Activated naive CD8-positive, alpha-beta T cell treated with anti-CD3 and anti-CD28 coated beads, Interleukin-2, amount 50 U/mL, for 24 hours (primary cell): ENCODE results near the gene PAX2.

Experiments
- ATAC-seq: fragments of 150-1000 bp; cut with Tn5 transposase; one replicate; pipeline ENCODE4 v1.10.0; 2021
- DNase-seq: peaks from one replicate; pipeline ENCODE4 v3.0.0; 2021
- H3K27ac Mint-ChIP-seq: one replicate; pipeline ENCODE4 v1.8.0; 2021; ENCODE audit warnings: mild to moderate bottlenecking, mixed read lengths
- H3K27me3 Mint-ChIP-seq: one replicate; pipeline ENCODE4 v1.8.0; 2021; ENCODE audit warnings: mixed read lengths
- H3K36me3 Mint-ChIP-seq: one replicate; pipeline ENCODE4 v1.8.0; 2021; ENCODE audit warnings: low read depth, mixed read lengths
- H3K4me1 Mint-ChIP-seq: one replicate; pipeline ENCODE4 v1.8.0; 2021; ENCODE audit warnings: mixed read lengths
- H3K4me3 Mint-ChIP-seq: one replicate; pipeline ENCODE4 v1.8.0; 2021; ENCODE audit warnings: mild to moderate bottlenecking, moderate library complexity, mixed read lengths
- H3K9me3 Mint-ChIP-seq: one replicate; pipeline ENCODE4 v1.8.0; 2021; ENCODE audit warnings: mixed read lengths

PAX2 gene

DNA sequence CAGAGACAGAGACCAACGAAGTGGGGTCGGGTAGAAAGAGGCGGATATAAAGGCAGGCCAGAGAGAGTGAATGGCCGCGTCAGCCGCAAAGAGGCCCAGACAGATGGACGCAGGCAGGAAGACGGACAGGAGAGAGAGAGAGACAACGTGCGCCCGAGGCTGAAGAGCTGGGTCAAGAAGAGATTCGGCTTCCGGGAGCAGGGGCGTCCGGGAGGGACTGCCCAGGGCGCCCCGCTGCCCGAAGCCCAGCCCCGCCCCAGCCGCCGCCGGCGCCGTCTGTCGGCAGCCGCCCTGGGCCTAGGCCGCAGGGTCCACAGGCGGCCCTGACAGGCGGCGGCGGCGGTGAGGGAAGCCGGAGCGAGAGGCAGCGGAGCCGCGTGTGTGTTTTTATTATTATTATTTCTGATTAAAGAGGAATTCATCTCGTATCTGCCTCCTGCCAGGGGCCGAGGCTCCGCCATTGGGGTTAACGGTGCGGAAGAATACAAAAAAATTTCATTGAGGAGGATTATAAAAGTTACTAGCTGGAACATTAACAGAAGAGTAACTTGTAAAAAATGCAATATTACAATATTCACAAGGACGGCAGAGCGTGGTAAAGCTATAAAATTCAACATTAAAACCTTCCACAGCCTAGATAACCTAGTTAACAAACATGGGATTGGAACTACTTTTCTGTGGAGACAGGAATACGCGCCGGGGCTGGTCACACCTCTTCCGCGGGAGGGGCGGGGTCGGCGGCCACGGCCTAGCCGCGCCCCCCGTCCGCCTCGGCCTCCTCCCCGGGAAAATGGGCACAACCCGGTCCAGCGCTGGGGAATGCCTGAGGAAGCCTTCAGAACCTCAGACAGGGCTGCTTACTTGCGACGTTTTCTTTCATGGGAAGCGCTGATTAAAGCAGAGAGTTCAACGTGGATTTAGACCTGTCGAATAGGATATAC lies 29.7 kb upstream of the PAX2 start:
- no peak for DNase-seq
- no peak overlapping the region for H3K27ac Mint-ChIP-seq
- peak overlapping the region; percentile 48 for H3K4me3 Mint-ChIP-seq
- H3K4me1 Mint-ChIP-seq = peaks cover 4% of the 10 kb centered on the region
- no peaks in the 10 kb centered on the region for H3K36me3 Mint-ChIP-seq
- ATAC-seq = no peak
- H3K9me3 Mint-ChIP-seq = no peaks in the 10 kb centered on the region
- peaks cover 87% of the 10 kb centered on the region for H3K27me3 Mint-ChIP-seq

DNA sequence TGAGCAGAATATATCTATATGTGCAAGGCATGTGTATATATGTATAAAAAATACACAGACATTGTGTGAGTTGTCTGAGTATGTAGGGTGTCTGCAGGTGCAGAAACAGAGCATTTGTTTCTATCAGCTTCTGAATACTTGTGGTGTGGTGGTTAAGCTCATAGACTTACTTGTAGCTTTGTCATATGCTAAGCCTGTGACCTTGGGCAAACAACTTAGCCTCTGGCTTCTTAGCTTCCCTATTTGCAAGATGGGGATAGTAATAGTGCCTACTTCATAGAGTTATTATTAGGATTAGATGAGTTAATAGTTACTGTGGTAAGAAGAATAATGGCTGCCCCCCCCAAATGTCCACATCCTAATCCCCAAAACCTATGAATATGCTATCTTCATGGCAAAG lies 28.2 kb upstream of the PAX2 start:
- H3K36me3 Mint-ChIP-seq = no peaks in the 10 kb centered on the region
- DNase-seq (no peak), ATAC-seq (no peak)
- H3K4me3 Mint-ChIP-seq = no peak overlapping the region
- peaks cover 85% of the 10 kb centered on the region for H3K27me3 Mint-ChIP-seq
- H3K9me3 Mint-ChIP-seq = no peaks in the 10 kb centered on the region
- peaks cover 4% of the 10 kb centered on the region for H3K4me1 Mint-ChIP-seq
- no peak overlapping the region for H3K27ac Mint-ChIP-seq

DNA sequence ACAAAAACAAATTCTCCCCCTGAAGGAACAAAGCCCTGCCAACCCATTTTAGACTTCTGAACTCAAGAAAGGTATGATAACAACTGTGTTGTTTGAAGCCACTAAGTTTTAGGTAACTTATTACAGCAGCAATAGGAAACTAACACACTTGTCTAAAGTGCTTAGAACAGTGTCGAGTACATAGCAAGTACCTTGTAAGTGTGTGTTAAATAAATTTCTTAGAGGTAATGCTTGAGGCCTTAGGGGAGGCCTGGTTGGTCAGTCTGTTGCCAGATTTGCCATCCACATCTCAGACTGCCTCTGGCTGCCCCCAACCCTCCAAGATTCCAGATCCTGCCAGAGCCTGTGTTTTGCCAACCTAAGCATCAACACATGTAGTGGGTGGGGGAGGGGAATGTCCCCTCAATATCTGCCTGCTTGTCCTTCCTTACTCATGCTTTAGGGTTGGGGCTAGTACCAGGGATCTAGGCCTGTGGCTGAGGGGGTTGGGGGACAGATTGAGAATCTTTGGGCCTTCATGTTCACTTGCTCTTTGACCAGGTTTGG lies 27.1 kb upstream of the PAX2 start:
- peaks cover 4% of the 10 kb centered on the region for H3K4me1 Mint-ChIP-seq
- H3K4me3 Mint-ChIP-seq = no peak overlapping the region
- no peaks in the 10 kb centered on the region for H3K9me3 Mint-ChIP-seq
- ATAC-seq = no peak
- no peak overlapping the region for H3K27ac Mint-ChIP-seq
- no peak for DNase-seq
- H3K36me3 Mint-ChIP-seq = no peaks in the 10 kb centered on the region
- peaks cover 84% of the 10 kb centered on the region for H3K27me3 Mint-ChIP-seq

DNA sequence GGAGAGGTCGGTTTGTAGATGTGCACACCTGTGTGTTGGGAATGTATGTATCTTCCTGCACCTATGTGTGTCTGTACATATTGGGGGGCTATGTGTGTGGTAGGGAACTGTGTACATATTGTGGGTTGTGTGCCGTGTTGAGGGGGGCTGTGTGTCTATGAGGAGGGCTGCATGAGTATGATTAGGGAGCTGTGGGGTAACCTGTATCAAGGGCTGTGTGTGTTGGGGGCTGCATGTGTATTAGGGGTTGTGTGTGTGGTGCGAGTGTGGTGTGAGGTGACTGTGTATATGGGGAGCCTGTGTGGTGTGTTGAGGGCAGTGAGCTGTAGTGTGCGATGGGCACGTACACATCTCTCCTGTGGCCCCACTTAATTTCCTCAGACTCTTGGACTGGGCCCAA lies 22.2 kb upstream of the PAX2 start:
- Mint-ChIP-seq H3K27me3 (peaks cover 84% of the 10 kb centered on the region), H3K4me3 (no peak overlapping the region), H3K27ac (no peak overlapping the region)

DNA sequence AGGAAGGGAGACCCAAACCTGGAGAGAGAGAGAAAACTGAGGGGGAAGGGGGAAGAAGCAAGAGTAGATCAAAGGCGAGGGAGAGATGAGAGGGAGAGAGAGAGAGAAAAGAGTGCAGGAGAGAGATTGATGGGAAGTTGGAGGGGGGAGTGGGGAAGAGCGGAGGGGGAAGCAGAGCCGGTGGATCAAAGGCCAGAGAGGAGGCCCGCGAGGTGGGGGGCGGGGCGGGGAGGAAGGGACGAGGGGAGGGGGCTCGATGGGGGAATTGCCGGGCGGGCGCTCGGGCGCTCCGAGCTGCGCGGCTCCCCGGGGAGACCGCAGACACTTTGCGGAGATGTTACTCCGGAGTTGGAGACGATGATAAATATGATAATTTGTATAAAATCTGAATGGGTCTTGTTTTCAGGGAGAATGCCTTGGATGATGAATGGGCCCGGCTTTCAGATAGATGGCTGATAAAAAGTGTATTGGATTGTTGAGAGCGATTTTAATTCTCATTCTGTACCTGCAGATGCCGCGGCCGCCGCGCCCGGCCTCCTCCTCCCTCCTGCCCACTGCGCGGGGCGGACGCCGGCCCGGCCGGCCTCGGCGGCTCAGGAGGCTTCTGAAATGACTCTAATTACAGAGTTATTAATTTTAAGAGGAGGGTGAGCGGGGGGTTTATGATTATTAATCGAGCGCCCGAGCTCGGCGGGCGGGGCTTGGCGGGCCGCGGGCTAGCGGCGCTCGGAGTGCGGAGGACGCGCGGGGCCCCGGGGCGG lies 21.4 kb upstream of the PAX2 start:
- DNase-seq (no peak), ATAC-seq (no peak)
- no peaks in the 10 kb centered on the region for H3K36me3 Mint-ChIP-seq
- H3K4me1 Mint-ChIP-seq = peaks cover 8% of the 10 kb centered on the region
- H3K4me3 Mint-ChIP-seq = no peak overlapping the region
- no peaks in the 10 kb centered on the region for H3K9me3 Mint-ChIP-seq
- H3K27me3 Mint-ChIP-seq = peaks cover 84% of the 10 kb centered on the region
- H3K27ac Mint-ChIP-seq = no peak overlapping the region

More for the DNA sequence above, 22.2 kb upstream of the PAX2 start:
- no peak for DNase-seq
- Mint-ChIP-seq H3K9me3 (no peaks in the 10 kb centered on the region), H3K36me3 (no peaks in the 10 kb centered on the region), H3K4me1 (peaks cover 3% of the 10 kb centered on the region)
- no peak for ATAC-seq

DNA sequence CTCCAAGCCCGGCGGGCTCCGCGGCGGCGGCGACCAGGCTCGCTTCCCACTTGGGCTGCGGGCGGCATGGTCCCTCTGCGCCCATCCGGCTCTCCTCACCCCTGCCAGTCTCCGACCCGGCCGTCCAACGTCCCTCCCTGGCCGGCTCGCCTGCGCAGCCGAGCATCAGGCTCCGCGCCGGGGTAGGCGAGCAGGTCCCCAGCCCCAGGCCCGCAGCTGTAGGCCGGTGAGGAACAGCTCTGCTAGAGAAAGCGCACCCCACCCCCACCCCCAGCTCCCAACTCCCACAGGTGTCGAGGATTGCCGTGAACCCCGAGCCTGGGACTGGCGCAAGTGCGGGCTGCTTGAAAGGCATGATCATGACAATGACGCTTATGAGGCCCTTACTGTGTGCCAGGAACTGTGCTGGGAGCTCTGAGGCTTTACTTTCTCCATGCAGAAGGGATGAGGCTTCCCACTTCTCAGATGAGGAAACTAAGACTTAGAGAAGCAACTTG lies 20.8 kb upstream of the PAX2 start:
- Mint-ChIP-seq H3K9me3 (no peaks in the 10 kb centered on the region), H3K27ac (no peak overlapping the region), H3K27me3 (peaks cover 84% of the 10 kb centered on the region), H3K36me3 (no peaks in the 10 kb centered on the region), H3K4me1 (peaks cover 10% of the 10 kb centered on the region), H3K4me3 (no peak overlapping the region)
- ATAC-seq (no peak), DNase-seq (no peak)

DNA sequence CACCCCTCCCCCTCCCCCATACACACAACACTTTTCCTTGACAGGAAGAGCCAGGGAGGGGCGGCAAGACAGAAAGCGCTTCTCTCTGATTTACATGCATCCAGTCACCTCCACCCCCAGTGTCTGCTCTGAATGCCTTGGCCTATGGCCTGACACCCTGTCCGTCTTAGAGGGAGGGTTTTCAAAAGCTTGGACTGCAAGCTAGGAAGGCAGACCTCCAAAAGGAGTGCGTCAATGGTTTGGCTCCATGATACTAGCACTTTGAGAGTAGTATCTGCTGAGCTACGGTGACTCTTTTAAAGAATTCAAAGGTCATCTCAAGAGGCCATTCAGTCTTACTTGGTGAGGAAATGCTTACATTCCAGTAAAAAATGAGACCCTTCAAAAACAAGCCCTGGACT lies 20.3 kb upstream of the PAX2 start:
- H3K27ac Mint-ChIP-seq = no peak overlapping the region
- no peak overlapping the region for H3K4me3 Mint-ChIP-seq
- no peak for ATAC-seq
- no peaks in the 10 kb centered on the region for H3K9me3 Mint-ChIP-seq
- H3K36me3 Mint-ChIP-seq = no peaks in the 10 kb centered on the region
- no peak for DNase-seq
- H3K27me3 Mint-ChIP-seq = peaks cover 83% of the 10 kb centered on the region
- peaks cover 11% of the 10 kb centered on the region for H3K4me1 Mint-ChIP-seq

DNA sequence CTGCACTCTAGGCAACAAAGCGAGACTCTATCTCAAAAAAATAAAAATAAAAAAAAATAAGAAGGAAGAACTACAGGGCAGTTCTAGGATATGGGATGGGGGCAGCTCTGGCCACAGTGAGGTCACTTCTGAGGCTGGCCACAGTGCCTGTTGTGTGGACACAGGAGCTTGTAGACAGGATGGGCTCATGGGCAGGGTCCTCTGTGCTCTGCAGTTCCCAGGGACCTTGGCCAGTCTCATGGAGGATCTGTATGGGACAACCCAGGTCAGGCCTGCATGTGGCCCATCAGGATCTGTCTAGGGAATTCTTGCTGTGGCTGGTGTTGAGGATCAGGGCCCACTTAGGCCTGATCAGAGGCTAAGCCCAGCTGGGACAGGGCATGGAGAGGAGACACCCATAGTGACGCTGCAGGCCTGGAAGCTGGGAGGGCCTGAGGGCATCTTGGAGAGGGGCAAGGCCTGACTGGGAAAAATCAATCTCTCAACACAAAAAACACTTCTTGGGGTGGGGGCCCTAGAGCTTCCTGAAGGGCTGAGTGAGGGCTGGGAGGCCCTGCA lies 19.4 kb upstream of the PAX2 start:
- ATAC-seq (no peak), DNase-seq (no peak)
- Mint-ChIP-seq H3K4me1 (peaks cover 18% of the 10 kb centered on the region), H3K4me3 (no peak overlapping the region), H3K9me3 (no peaks in the 10 kb centered on the region), H3K27ac (no peak overlapping the region), H3K36me3 (no peaks in the 10 kb centered on the region), H3K27me3 (peaks cover 82% of the 10 kb centered on the region)

DNA sequence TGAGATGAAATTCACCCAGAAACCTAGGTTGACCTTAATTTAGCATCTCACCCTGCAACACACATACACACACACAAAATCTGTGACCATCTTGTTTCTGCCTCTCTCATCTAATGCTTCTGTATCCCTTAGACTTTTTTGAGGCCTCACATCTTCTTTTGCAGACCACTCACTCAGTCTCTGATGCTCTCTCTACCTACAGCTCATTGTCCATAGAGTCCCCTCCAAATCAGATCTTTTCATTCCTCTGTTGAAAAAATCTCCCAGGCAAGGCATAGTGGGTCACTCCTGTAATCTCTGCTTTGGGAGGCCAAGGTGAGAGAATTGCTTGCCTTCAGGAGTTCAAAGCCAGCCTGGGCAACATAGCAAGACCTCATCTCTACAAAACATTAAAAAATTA lies 17.6 kb upstream of the PAX2 start:
- Mint-ChIP-seq H3K27ac (no peak overlapping the region), H3K9me3 (no peaks in the 10 kb centered on the region), H3K27me3 (peaks cover 87% of the 10 kb centered on the region), H3K36me3 (no peaks in the 10 kb centered on the region), H3K4me1 (peaks cover 25% of the 10 kb centered on the region), H3K4me3 (no peak overlapping the region)
- no peak for DNase-seq
- no peak for ATAC-seq

DNA sequence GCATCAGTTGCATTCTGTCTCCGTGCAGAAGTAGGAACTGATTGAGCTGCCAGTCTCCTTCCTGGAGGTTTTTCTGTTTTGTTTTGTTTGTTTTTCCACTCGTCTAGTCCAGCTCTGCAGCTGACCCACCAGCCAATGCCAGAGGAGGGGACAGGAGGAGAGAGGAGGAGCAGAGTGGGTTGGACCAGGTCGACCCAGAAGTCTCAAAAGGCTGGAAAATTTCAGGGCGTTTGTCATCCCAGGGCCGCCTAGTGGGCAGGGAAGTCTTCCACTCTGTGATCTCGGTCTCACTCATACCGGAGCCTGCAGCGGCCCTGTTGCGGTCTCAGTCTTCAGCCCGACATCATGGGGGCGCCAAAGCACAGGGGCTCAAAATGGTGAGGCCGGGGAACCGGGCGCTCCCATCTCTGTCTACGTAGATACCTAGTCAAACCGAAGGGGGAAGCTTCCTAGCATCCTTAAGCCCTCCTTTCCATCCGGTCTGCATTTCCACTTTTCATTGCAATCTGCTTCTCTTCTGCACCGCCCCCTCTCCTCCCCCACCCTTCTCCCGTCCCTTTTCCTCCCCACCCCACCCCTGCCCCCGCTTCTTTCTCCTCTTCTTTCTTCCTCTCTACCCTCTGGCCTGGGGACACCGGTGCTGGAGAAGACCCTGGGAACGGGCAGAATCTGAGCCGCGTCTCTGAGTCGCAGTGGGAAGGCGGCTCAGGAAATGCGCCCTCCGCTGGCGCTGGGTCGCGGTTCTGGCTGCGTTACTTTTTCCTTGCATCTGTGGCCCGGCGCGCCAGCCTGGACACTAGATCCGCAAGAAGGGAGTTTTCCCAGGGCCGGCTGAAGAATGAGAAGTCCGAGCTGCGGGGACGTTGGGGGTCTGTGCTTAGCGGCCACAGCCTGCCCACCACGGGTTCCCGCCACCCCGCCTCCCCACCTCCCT lies 16.2 kb upstream of the PAX2 start:
- peak; percentile 44 for DNase-seq
- no peaks in the 10 kb centered on the region for H3K9me3 Mint-ChIP-seq
- no peaks in the 10 kb centered on the region for H3K36me3 Mint-ChIP-seq
- peak; percentile 53 for ATAC-seq
- H3K27me3 Mint-ChIP-seq = peaks cover 88% of the 10 kb centered on the region
- H3K27ac Mint-ChIP-seq = no peak overlapping the region
- H3K4me1 Mint-ChIP-seq = peaks cover 26% of the 10 kb centered on the region
- H3K4me3 Mint-ChIP-seq = peak overlapping the region; percentile 68

DNA sequence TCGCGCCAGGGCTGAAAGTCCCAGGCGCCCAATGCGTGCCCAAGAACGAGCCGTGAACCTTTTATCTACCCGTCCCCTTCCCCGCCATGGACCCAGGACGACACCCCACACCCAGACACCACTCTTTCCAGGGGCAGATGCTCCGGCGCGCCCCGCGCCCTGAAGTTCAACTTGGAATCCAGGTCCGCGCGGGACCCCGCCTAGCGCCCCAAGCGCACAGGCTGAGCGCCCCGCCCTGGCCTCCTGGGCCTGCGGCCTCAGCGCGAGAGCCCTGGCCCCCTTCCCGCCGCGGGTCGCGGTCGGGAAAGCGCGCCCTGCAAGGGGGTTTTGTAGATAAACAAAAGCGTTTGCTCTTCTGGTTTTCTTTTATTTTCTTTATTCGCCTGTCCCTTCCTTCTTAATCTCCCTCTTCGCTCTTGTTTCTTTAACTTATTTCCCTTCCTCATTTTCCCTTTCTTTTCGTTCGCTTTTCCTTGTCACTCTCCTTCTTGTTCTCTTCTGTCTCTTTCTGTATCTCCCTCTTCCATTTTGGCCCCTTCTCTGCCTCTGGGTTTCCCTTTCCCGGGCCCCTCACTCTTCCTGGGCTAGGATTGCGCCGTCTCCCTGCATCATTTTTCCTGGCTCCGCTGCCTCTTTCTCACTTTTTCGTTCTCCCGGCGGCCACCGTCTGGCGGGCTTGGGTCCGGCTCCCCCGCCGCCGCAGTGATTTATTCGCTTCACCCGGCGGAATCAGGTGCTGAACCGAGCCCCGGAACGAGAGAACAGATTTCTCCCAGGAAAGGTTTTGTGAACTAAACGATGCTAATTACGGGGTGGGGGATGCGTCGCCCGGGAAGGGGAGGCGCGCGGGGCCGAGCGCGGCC lies 15.3 kb upstream of the PAX2 start:
- Mint-ChIP-seq H3K9me3 (no peaks in the 10 kb centered on the region), H3K27ac (no peak overlapping the region), H3K4me1 (peaks cover 35% of the 10 kb centered on the region), H3K4me3 (peak overlapping the region; percentile 68), H3K36me3 (no peaks in the 10 kb centered on the region), H3K27me3 (peaks cover 93% of the 10 kb centered on the region)
- DNase-seq = no peak
- ATAC-seq = no peak

DNA sequence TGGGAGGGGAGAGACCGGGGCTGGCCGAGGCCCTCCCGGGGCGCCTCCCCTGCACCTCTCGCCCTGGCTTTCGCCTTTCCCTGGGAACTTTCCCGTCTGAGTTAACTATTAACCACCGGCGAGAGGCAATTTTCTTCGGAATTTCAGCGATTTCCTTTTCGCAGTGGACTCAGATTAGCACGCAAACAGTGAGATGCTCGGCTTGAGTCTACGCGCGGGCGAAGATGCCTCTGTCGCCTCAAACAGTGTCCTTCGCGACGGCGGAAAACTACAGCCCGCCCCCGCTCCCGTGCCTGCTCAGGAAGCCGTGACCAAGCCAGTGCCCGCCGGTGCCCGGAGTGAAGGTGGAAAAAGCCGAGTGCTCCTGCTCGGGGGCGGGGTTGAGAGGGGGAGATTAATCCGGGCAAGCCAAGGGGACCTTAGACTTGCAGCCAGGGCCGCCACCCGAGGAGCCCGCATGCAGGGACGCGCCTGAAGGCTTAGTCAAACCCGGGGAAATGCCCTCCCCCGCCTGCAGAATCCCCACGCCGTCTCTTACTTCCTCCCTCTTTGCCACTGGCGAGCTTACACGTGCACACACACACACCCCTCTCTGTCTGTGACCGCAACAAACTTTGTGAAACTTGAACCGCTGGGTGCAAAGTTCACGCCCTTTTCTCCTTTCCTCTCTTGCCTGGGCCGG lies 14.5 kb upstream of the PAX2 start:
- H3K4me3 Mint-ChIP-seq = peak overlapping the region; percentile 37

More for the DNA sequence above, 14.5 kb upstream of the PAX2 start:
- ATAC-seq = peak; percentile 29
- DNase-seq = peak; percentile 52
- Mint-ChIP-seq H3K27me3 (peaks cover 90% of the 10 kb centered on the region), H3K27ac (no peak overlapping the region), H3K9me3 (no peaks in the 10 kb centered on the region), H3K4me1 (peaks cover 36% of the 10 kb centered on the region), H3K36me3 (no peaks in the 10 kb centered on the region)
